ENCODE results near the gene FCHSD2.
A peak's percentile ranks its signal among the peaks of the same experiment; 100 is the strongest.
"Not testable (repeated sequence)": the region's sequence is repeated elsewhere in the genome, so short reads cannot be mapped to it uniquely, and the experiment has no call there.

FCHSD2 gene

DNA sequence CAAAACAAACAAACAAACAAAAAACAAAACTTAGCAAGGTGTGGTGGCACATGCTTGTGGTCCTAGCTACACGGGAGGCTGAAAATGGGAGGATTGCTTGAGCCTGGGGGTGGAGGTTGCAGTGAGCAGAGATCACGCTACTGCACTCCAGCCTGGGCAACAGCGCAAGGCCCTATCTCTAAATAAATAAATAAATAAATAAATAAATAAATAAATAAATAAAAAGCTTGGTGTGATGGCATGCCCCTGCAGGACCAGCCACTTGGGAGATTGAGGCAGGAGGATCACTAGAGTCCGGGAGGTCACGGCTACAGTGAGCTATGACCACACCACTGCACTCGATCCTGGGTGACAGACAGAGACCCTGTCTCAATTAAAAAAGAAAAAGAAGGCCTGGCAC lies 339.3 kb downstream of the FCHSD2 start:
- no peak for DNase-seq (ENCODE audit: low read depth)
- TF ChIP-seq, protein P1, sequence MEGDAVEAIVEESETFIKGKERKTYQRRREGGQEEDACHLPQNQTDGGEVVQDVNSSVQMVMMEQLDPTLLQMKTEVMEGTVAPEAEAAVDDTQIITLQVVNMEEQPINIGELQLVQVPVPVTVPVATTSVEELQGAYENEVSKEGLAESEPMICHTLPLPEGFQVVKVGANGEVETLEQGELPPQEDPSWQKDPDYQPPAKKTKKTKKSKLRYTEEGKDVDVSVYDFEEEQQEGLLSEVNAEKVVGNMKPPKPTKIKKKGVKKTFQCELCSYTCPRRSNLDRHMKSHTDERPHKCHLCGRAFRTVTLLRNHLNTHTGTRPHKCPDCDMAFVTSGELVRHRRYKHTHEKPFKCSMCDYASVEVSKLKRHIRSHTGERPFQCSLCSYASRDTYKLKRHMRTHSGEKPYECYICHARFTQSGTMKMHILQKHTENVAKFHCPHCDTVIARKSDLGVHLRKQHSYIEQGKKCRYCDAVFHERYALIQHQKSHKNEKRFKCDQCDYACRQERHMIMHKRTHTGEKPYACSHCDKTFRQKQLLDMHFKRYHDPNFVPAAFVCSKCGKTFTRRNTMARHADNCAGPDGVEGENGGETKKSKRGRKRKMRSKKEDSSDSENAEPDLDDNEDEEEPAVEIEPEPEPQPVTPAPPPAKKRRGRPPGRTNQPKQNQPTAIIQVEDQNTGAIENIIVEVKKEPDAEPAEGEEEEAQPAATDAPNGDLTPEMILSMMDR (IDR thresholded peaks at IDR 0.05; ENCODE audit: low read depth, low read length, missing control alignments): no peak
- in situ Hi-C loops (cut with HindIII; ENCODE audit: low sequenced_read_pairs): no loop called here
- H3K4me3 ChIP-seq (ENCODE audit: low read depth, low read length): no peak overlapping the region

DNA sequence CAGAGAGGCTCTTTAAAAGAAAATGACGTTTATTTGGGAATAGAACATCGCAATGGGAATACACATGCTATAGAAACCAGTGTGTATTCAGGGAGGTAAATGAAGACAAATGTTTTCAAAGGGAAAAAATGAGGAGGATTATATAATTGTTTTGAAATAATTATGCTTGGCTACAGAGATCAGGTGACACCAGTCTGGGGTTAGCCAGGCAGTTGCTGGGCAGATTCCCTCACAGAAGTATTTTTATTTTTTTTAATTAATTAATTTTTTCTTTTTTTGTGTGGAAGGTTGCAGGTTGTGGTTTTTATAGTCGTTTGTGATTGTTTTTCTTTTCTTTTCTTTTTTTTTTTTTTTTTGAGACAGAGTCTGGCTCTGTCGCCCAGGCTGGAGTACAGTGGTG lies 342.7 kb downstream of the FCHSD2 start:
- in situ Hi-C loops (cut with HindIII; ENCODE audit: low sequenced_read_pairs): no loop called here
- TF ChIP-seq, protein P1 (IDR thresholded peaks at IDR 0.05; ENCODE audit: low read depth, low read length, missing control alignments): no peak
- DNase-seq (ENCODE audit: low read depth): no peak
- no peak overlapping the region for H3K4me3 ChIP-seq (ENCODE audit: low read depth, low read length)

DNA sequence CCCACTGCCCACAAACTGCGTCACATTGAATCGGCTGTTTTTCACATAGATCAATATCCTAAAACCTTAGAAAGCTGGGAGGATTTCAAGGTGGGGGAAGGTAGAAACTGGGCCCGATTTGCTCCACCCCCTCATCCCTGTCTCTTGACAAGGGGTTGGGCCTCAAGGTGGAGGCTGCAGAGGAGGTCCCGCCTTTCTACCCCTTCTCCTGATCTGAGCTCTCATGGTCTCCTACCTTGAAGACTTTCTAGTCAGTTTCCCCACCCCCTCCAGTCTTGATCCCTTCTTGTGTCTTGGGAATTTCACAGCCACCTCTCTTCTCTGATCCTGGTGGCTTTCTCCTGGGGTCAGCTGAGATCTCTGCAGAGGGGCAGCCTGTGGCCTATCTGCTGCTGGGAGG lies 343.8 kb downstream of the FCHSD2 start:
- TF ChIP-seq, protein P1 (IDR thresholded peaks at IDR 0.05; ENCODE audit: low read depth, low read length, missing control alignments): no peak
- no peak for DNase-seq (ENCODE audit: low read depth)
- in situ Hi-C loops (cut with HindIII; ENCODE audit: low sequenced_read_pairs): no loop called here
- H3K4me3 ChIP-seq (ENCODE audit: low read depth, low read length): no peak overlapping the region

DNA sequence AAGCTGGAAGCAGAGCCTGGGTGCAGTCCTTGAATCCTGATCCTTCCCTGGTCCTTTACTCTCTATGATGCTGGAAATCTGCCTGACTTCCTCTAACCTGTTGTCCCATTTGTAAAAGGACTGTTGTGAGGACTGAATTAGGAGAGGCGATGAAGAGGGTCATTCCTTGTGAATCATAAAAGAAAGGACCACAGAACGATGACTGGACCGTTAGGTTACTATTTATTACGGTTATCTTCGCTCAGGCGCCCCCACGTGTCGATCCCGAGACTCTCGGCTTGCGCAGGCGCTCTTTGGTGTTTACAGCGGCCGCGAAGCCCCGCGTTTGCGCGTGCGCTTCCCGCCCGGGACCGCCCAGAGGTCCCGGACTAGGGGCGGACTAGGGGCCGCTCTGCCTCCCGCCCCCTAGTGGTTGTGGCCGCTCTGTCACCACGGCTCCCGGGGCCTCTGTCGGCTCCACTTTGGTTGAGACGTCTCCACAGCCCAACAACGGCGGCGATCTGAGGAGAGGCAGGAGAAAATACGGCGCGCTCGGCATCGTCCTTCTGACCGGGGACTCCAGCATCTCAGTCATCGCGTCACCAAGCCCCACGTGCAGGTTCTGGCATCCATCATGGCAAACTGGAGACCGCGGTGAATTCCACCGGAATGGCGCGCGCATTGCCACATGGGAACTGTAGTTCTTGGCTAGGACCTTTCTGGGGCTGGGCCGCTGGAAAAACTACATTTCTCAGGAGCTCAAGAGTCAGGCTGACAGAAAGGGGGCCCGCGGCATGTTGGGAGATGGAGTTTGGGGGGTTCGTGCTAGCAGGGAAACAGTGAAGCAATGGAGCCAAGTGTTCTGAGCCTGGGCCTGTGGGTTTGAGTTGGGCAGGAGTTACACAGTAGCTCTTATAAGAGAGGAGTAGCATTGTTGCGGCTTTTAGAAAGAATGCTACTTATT lies 348.4 kb downstream of the FCHSD2 start, which contains the start of gene STARD10:
STARD10 (minus strand) TSS at position 623 of the 943 bp plus-strand sequence. CDS start 12,866 bp downstream, outside the sequence.
- H3K4me3 ChIP-seq (ENCODE audit: low read depth, low read length): peak within 1 kb of the TSS; percentile 60
- TF ChIP-seq, protein P1 (IDR thresholded peaks at IDR 0.05; ENCODE audit: low read depth, low read length, missing control alignments): peak; percentile 94
- in situ Hi-C loops (cut with HindIII; ENCODE audit: low sequenced_read_pairs): no loop called here
- peak; percentile 87 for DNase-seq (ENCODE audit: low read depth)

DNA sequence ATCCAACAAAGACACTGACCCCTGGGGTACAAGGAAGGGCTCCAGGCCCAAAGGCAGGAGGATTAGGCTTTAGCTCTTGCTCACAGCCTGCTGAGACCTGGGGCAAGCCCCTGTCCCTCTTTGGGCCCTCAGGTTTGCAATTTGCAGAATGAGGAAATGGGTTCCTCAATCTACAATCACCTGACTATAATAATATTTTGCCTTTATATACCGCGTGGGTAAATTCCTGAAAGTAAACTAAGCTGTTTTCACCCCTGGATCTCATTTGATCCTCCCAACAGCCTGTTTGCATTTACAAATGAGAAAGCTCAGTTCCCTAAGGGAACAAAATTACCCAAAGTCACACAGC lies 349.1 kb downstream of the FCHSD2 start:
- H3K4me3 ChIP-seq (ENCODE audit: low read depth, low read length): no peak overlapping the region
- in situ Hi-C loops (cut with HindIII; ENCODE audit: low sequenced_read_pairs): no loop called here
- DNase-seq (ENCODE audit: low read depth): no peak
- TF ChIP-seq, protein P1 (IDR thresholded peaks at IDR 0.05; ENCODE audit: low read depth, low read length, missing control alignments): no peak

DNA sequence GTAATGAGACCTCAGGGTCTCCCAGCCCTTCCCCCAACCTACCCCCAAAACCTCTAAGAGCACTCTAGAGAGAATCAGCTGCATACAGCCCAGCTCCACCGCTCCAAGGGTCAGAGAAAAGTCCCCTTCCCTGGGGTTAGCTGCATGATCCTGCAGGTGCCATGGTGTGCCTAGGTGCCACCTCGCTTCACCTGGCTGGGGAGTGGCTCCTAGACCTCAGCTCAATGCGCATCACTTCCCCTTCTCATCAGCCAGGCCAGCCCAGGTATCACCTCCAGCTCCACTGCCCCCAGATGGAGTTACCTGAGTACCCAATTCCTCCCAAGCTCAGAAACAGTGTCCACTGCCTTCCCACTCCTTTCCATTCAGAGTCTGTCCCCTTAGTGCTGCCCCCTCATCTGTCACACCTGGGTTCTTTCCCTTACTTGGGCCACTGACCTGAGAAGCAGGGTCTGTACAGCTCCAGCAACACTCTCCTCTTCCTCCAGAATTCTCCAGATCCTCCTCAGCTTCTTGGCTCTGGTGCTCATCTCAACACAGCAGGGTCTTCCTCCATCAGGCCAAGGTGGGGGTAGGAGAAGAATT lies 349.6 kb downstream of the FCHSD2 start:
- no peak overlapping the region for H3K4me3 ChIP-seq (ENCODE audit: low read depth, low read length)

DNA sequence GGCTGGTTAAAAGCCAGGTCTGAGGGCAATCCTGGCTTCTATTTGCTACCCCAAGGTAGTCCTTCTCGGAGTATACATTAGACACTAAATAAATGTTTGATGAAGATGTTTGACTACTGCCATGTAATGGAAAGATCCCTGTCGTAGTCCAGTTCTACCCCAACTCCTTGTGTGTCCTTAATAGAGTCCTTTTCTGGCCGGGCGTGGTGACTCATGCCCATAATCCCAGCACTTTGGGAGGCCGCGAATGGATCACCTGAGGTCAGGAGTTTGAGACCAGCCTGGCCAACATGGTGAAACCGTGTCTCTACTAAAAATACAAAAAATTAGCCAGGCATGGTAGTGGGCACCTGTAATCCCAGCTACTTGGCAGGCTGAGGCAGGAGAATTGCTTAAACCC lies 350.9 kb downstream of the FCHSD2 start:
- H3K4me3 ChIP-seq (ENCODE audit: low read depth, low read length); DNase-seq (ENCODE audit: low read depth); in situ Hi-C loops (cut with HindIII; ENCODE audit: low sequenced_read_pairs): not testable (repeated sequence)

More for the DNA sequence above, 349.6 kb downstream of the FCHSD2 start:
- in situ Hi-C loops (cut with HindIII; ENCODE audit: low sequenced_read_pairs): no loop called here
- TF ChIP-seq, protein P1 (IDR thresholded peaks at IDR 0.05; ENCODE audit: low read depth, low read length, missing control alignments): no peak
- DNase-seq (ENCODE audit: low read depth): no peak

Measured in astrocyte of the cerebellum (primary cell).